Endothelial cell of umbilical vein (primary cell): ENCODE data around the gene UNKL. TPM values are rescaled to one million over a fixed set of nuclear protein-coding genes. Genes with fewer than 3 reads are reported as not detected.

Experiments used
- BruUV-seq: library from RNA; stranded (reverse); fragments of 400-500 nt; replicated peaks from 2 replicates; lab custom pipeline; 2021; lab: Mats Ljungman, UMichigan
- CTCF ChIA-PET: fragments of 300-600, 350-600 bp; sonication (Branson Sonifier 250); formaldehyde crosslinking; loops from one replicate; lab custom pipeline; 2021; ENCODE audit warnings: antibody characterized with exemption, inconsistent platforms; lab: Charles Lee
- POLR2A ChIA-PET: fragments of 300-600, 350-600 bp; sonication (Branson Sonifier 250); formaldehyde crosslinking; loops from one replicate; lab custom pipeline; 2021; ENCODE audit warnings: antibody characterized with exemption, inconsistent platforms; lab: Charles Lee
- DNase-seq: peaks from one replicate; pipeline ENCODE4 v3.0.0-alpha.2; 2011; ENCODE audit warnings: low read depth, low spot score
- FAIRE-seq: peaks from 2 replicates; lab custom pipeline; 2011; peaks lifted over from hg19 to GRCh38; lab: Jason Lieb, UNC
- H2AFZ ChIP-seq: 2 replicates; pipeline ENCODE4 v1.6.0; 2012; ENCODE audit warnings: low read depth, low read length, control low read depth, inconsistent platforms
- H3K27ac ChIP-seq: 2 replicates; pipeline ENCODE4 v1.5.1; 2011; ENCODE audit warnings: low read depth, mild to moderate bottlenecking, control low read depth, low read length, moderate library complexity; ENCODE audit not compliant: insufficient read depth
- H3K27me3 ChIP-seq, 2 experiments: 2 replicates each; pipeline versions ENCODE4 v1.6.0 to v1.6.1; 2011; ENCODE audit warnings: low read length in 2 of 2, mixed read lengths in 1 of 2; ENCODE audit not compliant: control insufficient read depth in 2 of 2, insufficient read depth in 2 of 2
- H3K36me3 ChIP-seq, 2 experiments: 2 replicates in 1 of 2; 3 replicates in 1 of 2; pipeline ENCODE4 v1.5.1; 2011; ENCODE audit warnings: low read length in 2 of 2, mild to moderate bottlenecking in 1 of 2, moderate library complexity in 1 of 2; ENCODE audit not compliant: control insufficient read depth in 2 of 2, insufficient read depth in 2 of 2; ENCODE audit errors: extremely low read depth in 1 of 2
- H3K4me1 ChIP-seq: 3 replicates; pipeline ENCODE4 v1.5.1; 2011; ENCODE audit warnings: mild to moderate bottlenecking, low read length; ENCODE audit not compliant: control insufficient read depth, insufficient read depth; ENCODE audit errors: extremely low read depth
- H3K4me2 ChIP-seq: 2 replicates; pipeline ENCODE4 v1.6.1; 2011; ENCODE audit warnings: low read length, control low read depth, mixed read lengths; ENCODE audit not compliant: insufficient read depth
- H3K4me3 ChIP-seq, 3 experiments: fragments of 200-600 bp in 1 of 3; sonication (generic), shearing (Covaris generic) in 1 of 3; replicated peaks in 1 of 3; 2 replicates each; pipeline ENCODE4 v1.5.1; 2011 to 2016; ENCODE audit warnings: control low read depth in 3 of 3, low read length in 3 of 3, mild to moderate bottlenecking in 2 of 3, inconsistent platforms in 1 of 3, low read depth in 1 of 3, moderate library complexity in 1 of 3; ENCODE audit not compliant: insufficient read depth in 1 of 3
- H3K79me2 ChIP-seq: 2 replicates; pipeline ENCODE4 v1.6.0; 2012; ENCODE audit warnings: low read length, inconsistent platforms; ENCODE audit not compliant: control insufficient read depth, insufficient read depth
- H3K9ac ChIP-seq: replicated peaks from 2 replicates; pipeline ENCODE3; 2011; ENCODE audit warnings: low read length, control low read depth; ENCODE audit not compliant: insufficient read depth; ENCODE audit errors: extremely low read depth
- H3K9me1 ChIP-seq: replicated peaks from 3 replicates; pipeline ENCODE4 v1.6.0; 2011; ENCODE audit warnings: mild to moderate bottlenecking, low read length; ENCODE audit not compliant: control insufficient read depth, insufficient read depth; ENCODE audit errors: extremely low read depth
- H3K9me3 ChIP-seq: replicated peaks from 2 replicates; pipeline ENCODE4 v1.5.1; 2012; ENCODE audit warnings: low read length, inconsistent platforms; ENCODE audit not compliant: control insufficient read depth, insufficient read depth
- H4K20me1 ChIP-seq: replicated peaks from 2 replicates; pipeline ENCODE3; 2011; ENCODE audit warnings: mild to moderate bottlenecking, low read length; ENCODE audit not compliant: control insufficient read depth, insufficient read depth; ENCODE audit errors: extremely low read depth
- CTCF ChIP-seq, 2 donors: IDR thresholded peaks; 1 replicate in 1 of 2; 2 replicates in 1 of 2; pipeline ENCODE4 v1.5.1; 2011; ENCODE audit warnings: low read length in 2 of 2, mild to moderate bottlenecking in 2 of 2, moderate library complexity in 2 of 2, control low read depth in 1 of 2, inconsistent platforms in 1 of 2, low read depth in 1 of 2; ENCODE audit not compliant: insufficient read depth in 1 of 2; ENCODE audit errors: extremely low read depth in 1 of 2
- EZH2 ChIP-seq: IDR thresholded peaks from 2 replicates; pipeline ENCODE4 v1.6.1; 2012; ENCODE audit warnings: borderline replicate concordance, low read depth, mild to moderate bottlenecking, moderate library complexity, low read length, inconsistent platforms; ENCODE audit not compliant: severe bottlenecking
- FOS ChIP-seq: IDR thresholded peaks from 2 replicates; pipeline ENCODE4 v1.6.1; 2011; ENCODE audit warnings: mild to moderate bottlenecking, low read length, moderate library complexity, borderline replicate concordance; ENCODE audit not compliant: insufficient read depth
- GATA2 ChIP-seq: IDR thresholded peaks from 2 replicates; pipeline ENCODE4 v1.7.0; 2011; ENCODE audit warnings: low read depth, mild to moderate bottlenecking, moderate library complexity, mixed read lengths, low read length; ENCODE audit not compliant: insufficient read length, insufficient read depth
- JUN ChIP-seq: IDR thresholded peaks from 2 replicates; pipeline ENCODE4 v1.6.1; 2011; ENCODE audit warnings: borderline replicate concordance, low read depth; ENCODE audit not compliant: insufficient read length, insufficient read depth
- MAX ChIP-seq: IDR thresholded peaks from 2 replicates; pipeline ENCODE4 v1.6.1; 2011; ENCODE audit not compliant: insufficient read depth, insufficient read length
- MYC ChIP-seq: IDR thresholded peaks from one replicate; pipeline ENCODE4 v1.6.1; 2011; ENCODE audit warnings: mild to moderate bottlenecking, low read depth, low read length
- POLR2A ChIP-seq: IDR thresholded peaks from 2 replicates; pipeline ENCODE4 v1.6.1; 2012; ENCODE audit warnings: low read depth, mild to moderate bottlenecking, control low read depth, low read length
- POLR2AphosphoS5 ChIP-seq: IDR thresholded peaks from 2 replicates; pipeline ENCODE4 v1.6.1; 2012; ENCODE audit warnings: low read depth, mild to moderate bottlenecking, control low read depth, low read length, moderate library complexity; ENCODE audit not compliant: insufficient read depth
- dilution Hi-C: fragments of 300-500 bp; cut with MboI; formaldehyde crosslinking; loops from one replicate; pipeline ENCODE4 v1.15.0; 2019; ENCODE audit warnings: low sequenced_read_pairs; ENCODE audit not compliant: extremely low pct_ligation_motif_present
- intact Hi-C: fragments of 100-400 bp; cut with micrococcal nuclease; formaldehyde crosslinking; loops from one replicate; pipeline ENCODE4 v1.10.0; 2022
- polyA plus RNA-seq, 4 experiments: library from polyadenylated mRNA; depleted of rRNA in 3 of 4; stranded (reverse) in 3 of 4; unstranded in 1 of 4; fragments of >200 nt; gene quantifications; 2 replicates each; pipeline versions ENCODE4 v1.2.1 to v1.2.3, GENCODE V29; 2011 to 2012; ENCODE audit warnings: missing spikeins in 1 of 4
- total RNA-seq: library from RNA; stranded (reverse); gene quantifications from 2 replicates; pipeline ENCODE4 v1.2.3, GENCODE V29; 2021

Gene UNKL
- total and polyA plus RNA-seq, 2 donors (not counting 3 experiments of a cell fraction or from before 2014, with no cell fraction given) = 17.1 to 32.8 TPM

- no peak overlapping the region for H3K9ac ChIP-seq
- no peaks in the 10 kb centered on the region for H4K20me1 ChIP-seq
- H3K4me2 ChIP-seq = no peak overlapping the region
- H3K9me1 ChIP-seq = no peaks in the 10 kb centered on the region
- H3K4me3 ChIP-seq = no peak overlapping the region
- H3K36me3 ChIP-seq = peaks cover 0 to 14% of the 10 kb centered on the region in 2 experiments
- CTCF ChIA-PET = interaction anchor here (2.0 kb wide), 1 partner anchor 143 kb away, joined by 5 read pairs; no protein-coding TSS in a partner anchor
- no peaks in the 10 kb centered on the region for H3K79me2 ChIP-seq
- FAIRE-seq (no peak), DNase-seq (no peak)
- H2AFZ ChIP-seq = no peak overlapping the region
- dilution Hi-C loops = no loop called here
- no peaks in the 10 kb centered on the region for H3K27me3 ChIP-seq
- TF ChIP-seq FOS (no peak), MYC (no peak), GATA2 (no peak), POLR2A (no peak), MAX (no peak), JUN (no peak), POLR2AphosphoS5 (no peak), CTCF (IDR thresholded peaks at IDR 0.05; ENCODE audit: extremely low read depth in 1 of 2, insufficient read depth in 1 of 2, low read depth in 1 of 2, low read length in 2 of 2) (no peak), EZH2 (no peak)
- POLR2A ChIA-PET = no interaction called here
- H3K27ac ChIP-seq = no peak overlapping the region
- intact Hi-C loops = no loop called here
- no peaks in the 10 kb centered on the region for H3K9me3 ChIP-seq
- no peaks in the 10 kb centered on the region for H3K4me1 ChIP-seq
- no TSS peak for BruUV-seq
These were observed 29.0 kb upstream of the UNKL start for GRCh38 chr16:1443403-1443973.
